GM18870 (cell line): ENCODE results near the gene GLCE.
"Not testable (repeated sequence)": the region's sequence is repeated elsewhere in the genome, so short reads cannot be mapped to it uniquely, and the experiment has no call there.

Source experiments
- ATAC-seq: cut with Tn5 transposase; IDR thresholded peaks from one replicate; pipeline ENCODE4 v1.9.1; 2021; ENCODE audit warnings: moderate library complexity; ENCODE audit not compliant: unreplicated experiment

Gene GLCE

GRCh38 chr15:69296606-69297005, 136.2 kb downstream of the GLCE start:
- no peak for ATAC-seq

GRCh38 chr15:69297642-69298353, 137.4 kb downstream of the GLCE start:
- ATAC-seq, result no peak

GRCh38 chr15:69298354-69298696, 137.9 kb downstream of the GLCE start:
- ATAC-seq, result no peak

- ATAC-seq, result no peak
Observed at GRCh38 chr15:69298697-69299441, 138.4 kb downstream of the GLCE start, which contains the start of gene PAQR5. Gene PAQR5, plus strand, starts transcription at chr15:69298912. Its CDS starts 61,169 bp downstream, at chr15:69360081.

GRCh38 chr15:69299451-69299886, 139.0 kb downstream of the GLCE start:
- no peak for ATAC-seq

- ATAC-seq, result no peak
Observed at GRCh38 chr15:69299943-69300588, 139.6 kb downstream of the GLCE start.

GRCh38 chr15:69301101-69301500, 140.7 kb downstream of the GLCE start:
- not testable (repeated sequence) for ATAC-seq

- ATAC-seq, result not testable (repeated sequence)
Observed at GRCh38 chr15:69302087-69302486, 141.7 kb downstream of the GLCE start.

- no peak for ATAC-seq
Observed at GRCh38 chr15:69302929-69303328, 142.5 kb downstream of the GLCE start.

GRCh38 chr15:69303337-69304181, 143.1 kb downstream of the GLCE start:
- ATAC-seq, result no peak

GRCh38 chr15:69304182-69304545, 143.7 kb downstream of the GLCE start:
- ATAC-seq, result no peak

- ATAC-seq, result no peak
Observed at GRCh38 chr15:69305204-69305931, 144.9 kb downstream of the GLCE start.

GRCh38 chr15:69305933-69306568, 145.6 kb downstream of the GLCE start:
- no peak for ATAC-seq

- ATAC-seq, result no peak
Observed at GRCh38 chr15:69307939-69308338, 147.5 kb downstream of the GLCE start.

- no peak for ATAC-seq
Observed at GRCh38 chr15:69308949-69309348, 148.5 kb downstream of the GLCE start.

GRCh38 chr15:69311319-69311721, 150.9 kb downstream of the GLCE start:
- no peak for ATAC-seq

- no peak for ATAC-seq
Observed at GRCh38 chr15:69313432-69314000, 153.1 kb downstream of the GLCE start.

GRCh38 chr15:69314131-69314530, 153.7 kb downstream of the GLCE start:
- ATAC-seq, result no peak

- no peak for ATAC-seq
Observed at GRCh38 chr15:69314736-69315135, 154.3 kb downstream of the GLCE start.
